NCI-H226 (cell line): Measurements from ENCODE around the gene SNAPIN.
"Not testable (repeated sequence)": the region's sequence is repeated elsewhere in the genome, so short reads cannot be mapped to it uniquely, and the experiment has no call there.

Experiments used
- DNase-seq: peaks from one replicate; pipeline ENCODE4 v3.0.0-alpha.2; 2015

SNAPIN gene

GRCh38 chr1:153627715-153628626 lies 30.5 kb upstream of the SNAPIN start, which contains the start of gene S100A1:
S100A1 (plus strand) TSS chr1:153628434; CDS start chr1:153630522, 2,088 bp downstream.
- DNase-seq = peak; percentile 2

DNA sequence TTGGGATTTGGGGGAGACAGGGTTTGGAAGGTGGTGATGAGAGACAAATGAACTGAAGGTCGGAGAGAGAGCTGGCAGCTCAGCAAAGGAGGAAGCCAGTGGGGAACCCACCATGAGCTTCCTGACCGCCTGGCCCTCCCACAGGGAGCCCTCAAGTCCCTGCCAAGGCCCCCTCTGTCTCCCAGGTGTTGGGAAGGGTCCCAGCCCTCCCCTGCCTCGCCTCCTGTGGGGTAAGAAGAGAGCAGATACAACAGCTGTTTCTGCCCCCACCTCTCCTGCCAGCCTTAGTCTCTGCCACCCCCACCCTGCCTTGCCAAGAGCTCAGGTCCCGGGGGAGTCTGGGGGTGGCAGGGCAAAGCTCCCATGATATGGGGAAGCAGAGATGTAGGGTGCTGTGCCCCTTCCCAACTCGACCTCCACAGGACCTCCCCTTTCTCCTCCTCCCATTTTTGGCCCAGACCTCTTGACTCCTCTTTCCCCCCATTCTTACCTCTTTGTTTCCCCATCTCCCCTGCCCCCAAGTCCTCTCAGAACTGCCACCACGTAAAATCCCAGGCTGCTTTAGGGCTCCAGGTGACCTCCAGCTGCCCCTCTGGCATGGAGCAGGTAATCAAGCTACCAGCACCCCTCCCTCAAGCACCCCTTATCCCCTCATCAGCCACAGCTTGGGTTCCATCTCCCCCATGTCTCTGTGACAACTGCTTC lies 29.7 kb upstream of the SNAPIN start:
- DNase-seq = no peak

- no peak for DNase-seq
Observed at GRCh38 chr1:153629343-153629665, 29.2 kb upstream of the SNAPIN start.

- no peak for DNase-seq
Observed at GRCh38 chr1:153629971-153630370, 28.5 kb upstream of the SNAPIN start.

- DNase-seq = no peak
Observed at GRCh38 chr1:153630384-153630783, 28.1 kb upstream of the SNAPIN start.

DNA sequence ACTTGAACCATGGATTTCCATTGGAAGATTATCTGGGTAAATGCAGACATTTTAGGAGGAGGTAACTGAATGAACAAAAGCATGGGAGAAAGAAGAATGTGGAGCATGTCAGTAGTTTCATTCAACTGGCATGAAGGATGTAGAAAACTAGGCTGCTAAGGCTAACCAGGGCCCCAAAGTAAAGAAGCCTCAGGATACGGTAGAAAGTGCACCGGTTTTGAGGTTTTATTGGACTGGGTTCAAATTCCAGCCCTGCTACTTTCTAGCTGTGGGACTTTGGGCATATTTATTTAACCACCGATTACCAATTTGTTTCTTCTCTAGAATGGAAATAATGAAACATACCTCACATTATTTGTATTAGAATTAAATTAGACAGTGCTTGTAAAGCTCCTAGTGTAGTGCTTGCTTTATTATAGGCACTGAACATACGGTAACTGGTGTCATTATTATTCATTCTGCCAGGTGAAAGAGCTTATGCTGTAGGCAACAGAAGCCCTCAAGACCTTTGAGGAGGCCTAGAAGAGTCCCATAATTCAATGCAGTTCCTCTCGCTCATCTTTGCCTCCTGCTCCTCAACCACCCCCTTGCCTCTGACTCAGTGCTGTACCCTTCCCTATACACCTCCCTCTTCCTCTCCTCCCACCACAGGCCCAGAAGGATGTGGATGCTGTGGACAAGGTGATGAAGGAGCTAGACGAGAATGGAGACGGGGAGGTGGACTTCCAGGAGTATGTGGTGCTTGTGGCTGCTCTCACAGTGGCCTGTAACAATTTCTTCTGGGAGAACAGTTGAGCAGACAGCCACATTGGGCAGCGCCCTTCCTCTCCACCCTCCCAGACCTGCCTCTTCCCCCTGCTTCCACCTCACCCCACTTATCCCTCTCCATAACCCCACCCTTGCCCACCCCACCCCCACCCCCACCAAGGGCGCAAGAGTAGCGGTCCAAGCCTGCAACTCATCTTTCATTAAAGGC lies 27.2 kb upstream of the SNAPIN start:
- DNase-seq = no peak

- DNase-seq = no peak
Observed at GRCh38 chr1:153633161-153633753, 25.2 kb upstream of the SNAPIN start.

DNA sequence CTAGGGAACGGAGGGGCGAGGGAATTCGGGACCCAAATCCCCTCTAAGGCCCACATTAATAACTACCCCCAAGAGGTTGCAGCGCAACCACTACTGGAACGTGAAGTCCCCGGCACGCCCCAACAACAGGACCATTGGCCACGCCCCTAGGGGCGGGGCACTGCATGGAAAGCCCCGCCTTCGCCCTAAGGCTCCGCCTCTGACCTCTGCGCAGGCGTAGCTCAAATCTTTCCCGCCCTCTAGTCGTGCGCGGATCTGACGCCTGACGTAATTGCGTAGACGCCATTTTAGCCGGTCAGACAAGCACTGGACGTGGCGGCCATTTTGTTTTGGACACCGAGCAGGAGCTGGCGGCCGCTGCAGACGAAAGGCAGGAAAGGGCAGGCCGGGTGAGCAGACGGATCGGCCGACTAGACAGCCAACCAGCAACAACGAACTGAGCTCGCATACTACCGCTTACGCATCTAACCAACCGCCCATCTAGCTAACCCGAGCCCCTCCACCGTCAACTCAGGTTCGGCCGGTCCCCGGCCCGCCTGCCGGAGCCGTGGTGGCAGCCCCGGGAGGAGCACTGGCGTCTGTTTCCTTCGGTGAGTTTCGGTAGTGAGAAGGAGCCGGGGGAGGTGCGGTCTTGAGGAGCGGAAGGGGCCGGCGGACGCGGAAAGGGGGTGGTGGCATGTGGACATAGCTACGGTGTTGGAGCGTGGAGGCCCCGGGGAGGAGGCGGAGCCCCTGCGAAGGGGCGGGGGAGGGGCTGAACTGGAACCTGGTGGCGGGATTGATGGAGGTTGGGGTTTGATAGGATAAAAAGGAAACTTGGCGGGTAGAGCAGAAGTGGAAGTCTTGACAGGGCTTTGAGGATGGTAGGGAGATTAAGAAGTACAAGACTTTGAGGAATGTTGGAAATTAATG lies 24.5 kb upstream of the SNAPIN start, which contains the start of gene CHTOP:
Gene CHTOP (plus strand): TSS at position 313 of the 912 bp plus-strand sequence. CDS start 2,523 bp downstream, outside the sequence.
- DNase-seq = peak; percentile 92

DNA sequence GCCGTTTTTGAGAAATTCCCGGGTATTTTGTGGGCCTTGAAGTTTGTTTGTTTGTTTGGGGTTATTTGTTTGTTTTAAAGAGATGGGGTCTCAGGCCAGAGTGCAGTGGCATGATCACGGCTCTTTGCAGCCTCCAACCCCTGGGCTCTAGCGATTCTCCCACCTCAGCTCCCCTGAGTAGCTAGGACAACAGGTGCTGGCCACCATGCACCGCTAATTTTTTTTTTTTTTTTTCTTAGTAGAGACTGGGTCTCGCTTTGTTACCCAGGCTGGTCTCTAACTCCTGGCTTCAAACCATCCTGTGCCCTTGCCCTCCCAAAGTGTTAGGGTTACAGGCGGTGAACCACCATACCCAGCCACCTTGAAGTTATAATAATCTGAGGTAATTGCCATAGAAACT lies 22.6 kb upstream of the SNAPIN start:
- DNase-seq = no peak

- no peak for DNase-seq
Observed at GRCh38 chr1:153636312-153636711, 22.2 kb upstream of the SNAPIN start.

GRCh38 chr1:153638261-153638660 lies 20.2 kb upstream of the SNAPIN start:
- DNase-seq = no peak

- DNase-seq = no peak
Observed at GRCh38 chr1:153639280-153639679, 19.2 kb upstream of the SNAPIN start.

DNA sequence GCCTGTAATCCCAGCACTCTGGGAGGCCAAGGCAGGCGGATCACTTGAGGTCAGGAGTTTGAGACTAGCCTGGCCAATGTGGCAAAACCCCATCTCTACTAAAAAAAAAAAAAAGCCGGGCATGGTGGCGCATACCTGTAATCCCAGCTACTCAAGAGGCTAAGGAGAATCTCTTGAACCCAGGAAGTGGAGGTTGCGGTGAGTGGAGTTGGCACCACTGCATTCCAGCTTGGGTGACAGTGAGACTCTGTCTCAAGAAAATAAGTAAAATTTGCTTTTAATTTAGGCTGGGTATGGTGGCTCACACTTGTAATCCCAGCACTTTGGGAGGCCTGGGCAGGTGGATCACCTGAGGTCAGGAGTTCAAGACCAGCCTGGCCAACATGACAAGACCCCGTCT lies 18.3 kb upstream of the SNAPIN start:
- DNase-seq = not testable (repeated sequence)

DNA sequence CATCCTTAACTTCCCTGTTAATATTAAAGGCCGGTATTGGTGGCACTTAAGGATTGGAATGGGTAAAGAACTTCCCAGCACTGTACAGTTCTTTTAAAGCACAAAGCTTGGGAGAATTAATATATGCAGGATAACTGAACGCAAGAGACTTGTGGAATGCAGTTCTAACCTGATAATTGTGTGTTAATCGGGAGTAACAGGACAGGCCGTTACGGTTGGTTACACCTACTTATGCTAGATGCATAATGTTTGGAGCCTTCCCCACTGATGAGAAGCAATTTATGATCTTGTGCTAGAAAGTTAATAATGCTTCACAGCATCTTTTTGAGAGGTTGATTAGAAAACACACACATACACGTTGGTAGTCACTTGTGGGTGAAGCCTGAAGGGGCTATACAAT lies 17.6 kb upstream of the SNAPIN start:
- DNase-seq = no peak

- DNase-seq = no peak
Observed at GRCh38 chr1:153642161-153642560, 16.3 kb upstream of the SNAPIN start.

DNA sequence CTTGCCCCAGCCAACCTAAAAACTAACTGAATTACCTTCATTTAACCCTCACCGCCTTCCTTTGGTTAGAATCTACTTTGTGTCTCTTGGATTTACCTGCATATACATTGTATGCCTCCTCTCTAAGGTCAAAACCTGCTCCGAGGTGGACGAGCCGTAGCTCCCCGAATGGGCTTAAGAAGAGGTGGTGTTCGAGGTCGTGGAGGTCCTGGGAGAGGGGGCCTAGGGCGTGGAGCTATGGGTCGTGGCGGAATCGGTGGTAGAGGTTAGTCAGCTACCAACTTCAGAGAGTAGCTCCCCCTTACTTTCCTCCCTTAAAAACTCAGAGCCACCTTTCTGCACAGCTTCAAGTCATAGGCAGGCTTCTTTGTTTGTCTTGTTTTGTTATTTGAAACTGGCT lies 15.4 kb upstream of the SNAPIN start:
- no peak for DNase-seq

GRCh38 chr1:153643816-153644215 lies 14.7 kb upstream of the SNAPIN start:
- DNase-seq = no peak

DNA sequence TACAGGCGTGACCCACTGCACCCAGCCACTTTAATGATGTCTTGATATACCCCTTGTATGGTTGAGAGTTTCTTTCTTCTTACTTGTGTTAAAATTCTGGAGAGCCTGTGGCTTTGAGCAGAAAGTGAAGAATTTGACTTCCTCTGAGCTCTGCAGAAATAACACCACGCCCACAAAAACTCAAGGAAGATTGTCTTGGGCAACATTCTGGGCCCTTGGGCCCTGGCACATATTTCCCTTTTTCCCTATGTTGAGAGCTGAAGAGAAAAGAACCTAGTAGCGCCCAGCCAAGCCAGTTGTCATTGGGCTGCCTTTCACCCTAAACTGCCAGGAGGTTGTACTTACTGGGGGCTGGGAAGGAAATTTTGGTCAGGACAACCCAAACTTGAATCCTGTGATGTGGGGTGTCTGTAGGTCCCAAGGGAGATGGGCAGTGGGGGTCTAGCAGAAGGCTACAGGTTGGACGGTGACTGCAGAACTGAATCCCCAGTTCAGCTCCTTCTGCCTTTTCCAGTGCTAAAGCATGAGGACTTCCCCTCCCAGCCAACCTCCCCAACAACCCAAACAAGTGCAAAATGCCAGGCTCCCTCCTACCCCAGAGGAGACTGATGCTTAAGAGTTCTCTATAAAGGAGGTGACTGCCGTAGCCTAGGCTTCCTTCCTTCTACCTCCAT lies 11.7 kb upstream of the SNAPIN start:
- no peak for DNase-seq

GRCh38 chr1:153647346-153647714 lies 11.2 kb upstream of the SNAPIN start:
- DNase-seq = no peak

GRCh38 chr1:153648000-153648643 lies 10.4 kb upstream of the SNAPIN start:
- DNase-seq = no peak
